Esophagus mucosa (tissue), 1 donor: ENCODE measurements around the gene CACNG7. TPM values are rescaled to one million over a fixed set of nuclear protein-coding genes. Genes with fewer than 3 reads are reported as not detected.

Source experiments
- ATAC-seq: fragments of 200-7000 bp; cut with Tn5 transposase; one replicate; pipeline ENCODE4 v1.9.1; 2020
- total RNA-seq: library from RNA; stranded (reverse); gene quantifications from one replicate; pipeline ENCODE4 v1.2.4, GENCODE V29; 2023
- donor health status: DM: yes; HTN: yes; CAD: no.

CACNG7 gene
- total RNA-seq, 1 donor from 2014 or later = not detected

GRCh38 chr19:53983457-53984289 lies 74.6 kb downstream of the CACNG7 start:
- ATAC-seq = no peak

- no peak for ATAC-seq
Observed at GRCh38 chr19:53985863-53986262, 76.8 kb downstream of the CACNG7 start.

- ATAC-seq = no peak
Observed at GRCh38 chr19:53988981-53989380, 79.9 kb downstream of the CACNG7 start.

- ATAC-seq = no peak
Observed at GRCh38 chr19:53989600-53990533, 80.8 kb downstream of the CACNG7 start.

GRCh38 chr19:53991224-53992113 lies 82.4 kb downstream of the CACNG7 start, which contains the start of gene CACNG6:
TSS of gene CACNG6 (plus strand) at chr19:53991637. CDS start at chr19:53992878, 1,241 bp downstream.
- ATAC-seq = no peak

- no peak for ATAC-seq
Observed at GRCh38 chr19:53992211-53992610, 83.1 kb downstream of the CACNG7 start.

GRCh38 chr19:53992815-53993214 lies 83.7 kb downstream of the CACNG7 start:
- no peak for ATAC-seq

GRCh38 chr19:53993448-53993847 lies 84.4 kb downstream of the CACNG7 start:
- ATAC-seq = no peak

Other genes starting within 250 kb of the CACNG7 start
- gene NLRP12, start 85.0 kb upstream of the CACNG7 start, total RNA-seq = 0.12 TPM
- gene MYADM, start 41.4 kb upstream of the CACNG7 start, total RNA-seq = 6.9 TPM
- gene PRKCG, start 27.1 kb upstream of the CACNG7 start, total RNA-seq = not detected
- gene CACNG8, start 53.7 kb downstream of the CACNG7 start, total RNA-seq = not detected
- not detected for gene CACNG6, start 82.4 kb downstream of the CACNG7 start, total RNA-seq
- gene VSTM1, start 154.6 kb downstream of the CACNG7 start, total RNA-seq = not detected
- not detected for gene TARM1, start 172.1 kb downstream of the CACNG7 start, total RNA-seq
- gene OSCAR, start 191.5 kb downstream of the CACNG7 start, total RNA-seq = 0.40 TPM
- 104 TPM for gene NDUFA3, start 193.6 kb downstream of the CACNG7 start, total RNA-seq
- 8.8 TPM for gene TFPT, start 206.4 kb downstream of the CACNG7 start, total RNA-seq
- 34.3 TPM for gene PRPF31, start 206.5 kb downstream of the CACNG7 start, total RNA-seq
- 31.7 TPM for gene CNOT3, start 228.5 kb downstream of the CACNG7 start, total RNA-seq